WTC11 (cell line): ENCODE data around the gene LAMA1. TPM values are rescaled to one million over a fixed set of nuclear protein-coding genes. Genes with fewer than 3 reads are reported as not detected.

ENCODE experiments used
- ATAC-seq: fragments of 200-7000 bp; cut with Tn5 transposase; 2 replicates; pipeline ENCODE4 v1.10.0; 2021; ENCODE audit warnings: mild to moderate bottlenecking, moderate library complexity
- CTCF ChIA-PET: fragments of 300-600 bp; sonication (Branson Sonifier 250); formaldehyde crosslinking; loops from one replicate; lab custom pipeline; 2021; ENCODE audit warnings: antibody characterized with exemption; lab: Charles Lee
- POLR2A ChIA-PET: fragments of 350-600 bp; sonication (Branson Sonifier 250); formaldehyde crosslinking; loops from one replicate; lab custom pipeline; 2021; ENCODE audit warnings: antibody characterized with exemption; lab: Charles Lee
- DNase-seq: peaks from one replicate; pipeline ENCODE4 v3.0.0; 2021; ENCODE audit warnings: low spot score
- H3K27ac Mint-ChIP-seq: 2 replicates; pipeline ENCODE4 v1.8.0; 2021; ENCODE audit warnings: mixed read lengths
- H3K27me3 Mint-ChIP-seq: 2 replicates; pipeline ENCODE4 v1.8.0; 2021; ENCODE audit warnings: low read depth, mild to moderate bottlenecking, moderate library complexity, mixed read lengths
- H3K36me3 Mint-ChIP-seq: 2 replicates; pipeline ENCODE4 v1.8.0; 2021; ENCODE audit warnings: mixed read lengths
- H3K4me1 Mint-ChIP-seq: 2 replicates; pipeline ENCODE4 v1.8.0; 2022; ENCODE audit warnings: mixed read lengths
- H3K4me3 Mint-ChIP-seq: 2 replicates; pipeline ENCODE4 v1.8.0; 2021; ENCODE audit warnings: mild to moderate bottlenecking, moderate library complexity, mixed read lengths
- H3K9me3 Mint-ChIP-seq: 2 replicates; pipeline ENCODE4 v1.8.0; 2021; ENCODE audit warnings: mixed read lengths
- ESRRA ChIP-seq: sonication (generic); formaldehyde crosslinking; IDR thresholded peaks from 2 replicates; pipeline ENCODE4 v1.8.1; 2022; ENCODE audit warnings: mild to moderate bottlenecking, missing genetic modification reagents, borderline replicate concordance
- GTF2I ChIP-seq: fragments of 250-450 bp; sonication (Bioruptor Pico); conservative IDR thresholded peaks from 2 replicates; pipeline ENCODE4 v1.4.0; 2021; ENCODE audit warnings: mild to moderate bottlenecking
- JUN ChIP-seq: sonication (generic); formaldehyde crosslinking; IDR thresholded peaks from 2 replicates; pipeline ENCODE4 v1.8.0; 2023; ENCODE audit warnings: mild to moderate bottlenecking, missing genetic modification reagents
- NR2C2 ChIP-seq: sonication (generic); formaldehyde crosslinking; IDR thresholded peaks from 2 replicates; pipeline ENCODE4 v1.8.0; 2022; ENCODE audit warnings: mild to moderate bottlenecking, missing genetic modification reagents
- NR3C1 ChIP-seq: sonication (generic); formaldehyde crosslinking; conservative IDR thresholded peaks from 2 replicates; pipeline ENCODE4 v1.8.1; 2023; ENCODE audit warnings: low read depth, mild to moderate bottlenecking, missing genetic modification reagents
- OVOL2 ChIP-seq: fragments of 250-450 bp; sonication (Bioruptor Pico); IDR thresholded peaks from 2 replicates; pipeline ENCODE4 v1.9.0; 2021; ENCODE audit warnings: mild to moderate bottlenecking, borderline replicate concordance
- SP1 ChIP-seq: sonication (generic); formaldehyde crosslinking; conservative IDR thresholded peaks from 2 replicates; pipeline ENCODE4 v1.8.1; 2022; ENCODE audit warnings: missing genetic modification reagents
- ZNF416 ChIP-seq: fragments of 250-450 bp; sonication (Bioruptor Pico); IDR thresholded peaks from 2 replicates; pipeline ENCODE4 v1.9.0; 2021; ENCODE audit warnings: mild to moderate bottlenecking, inconsistent platforms
- total RNA-seq: library from RNA; stranded (reverse); gene quantifications from 3 replicates; pipeline ENCODE4 v1.2.3, GENCODE V29; 2021
- TF ChIP-seq, protein P1 (sequence below): sonication (generic); formaldehyde crosslinking; IDR thresholded peaks from 2 replicates; pipeline ENCODE4 v1.8.0; 2022; ENCODE audit warnings: mild to moderate bottlenecking, missing genetic modification reagents
- TF ChIP-seq, protein P2 (sequence below): sonication (generic); formaldehyde crosslinking; IDR thresholded peaks from 2 replicates; pipeline ENCODE4 v1.8.0; 2022; ENCODE audit warnings: missing genetic modification reagents
- TF ChIP-seq, protein P3 (sequence below): sonication (generic); formaldehyde crosslinking; IDR thresholded peaks from 2 replicates; pipeline ENCODE4 v1.8.1; 2023; ENCODE audit warnings: mild to moderate bottlenecking, missing genetic modification reagents, borderline replicate concordance
- TF ChIP-seq, protein P4 (sequence below): sonication (generic); formaldehyde crosslinking; IDR thresholded peaks from 2 replicates; pipeline ENCODE4 v1.8.0; 2023; ENCODE audit warnings: missing genetic modification reagents, mild to moderate bottlenecking, borderline replicate concordance
- TF ChIP-seq, protein P5 (sequence below): sonication (generic); formaldehyde crosslinking; IDR thresholded peaks from 2 replicates; pipeline ENCODE4 v1.8.1; 2023; ENCODE audit warnings: mild to moderate bottlenecking, missing genetic modification reagents, moderate library complexity
- TF ChIP-seq, protein P6 (sequence below): fragments of 250-450 bp; sonication (Bioruptor Pico); IDR thresholded peaks from 2 replicates; pipeline ENCODE4 v2.1.2; 2022; ENCODE audit warnings: mild to moderate bottlenecking, moderate library complexity

LAMA1 gene
- total RNA-seq, 1 experiment from 2014 or later, result 50.7 TPM

DNA sequence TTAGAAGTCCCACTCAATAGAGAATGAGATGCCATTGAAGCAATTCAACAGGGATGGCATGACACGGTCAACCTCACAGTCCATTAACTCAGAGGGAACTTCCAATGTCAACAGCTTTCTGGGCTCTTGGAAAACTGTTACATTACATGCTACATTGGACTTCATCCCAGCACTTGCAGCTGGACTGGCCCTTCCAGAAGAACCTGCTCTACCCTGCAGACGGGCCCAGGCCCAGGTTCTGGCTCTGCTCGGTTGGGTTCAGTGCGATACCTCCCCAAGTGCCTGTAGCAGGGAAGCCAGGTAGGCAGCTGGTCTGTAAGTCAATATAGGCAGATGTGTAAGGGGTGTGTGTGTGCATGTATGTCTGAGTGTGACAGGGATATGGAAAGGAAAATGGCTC, 12.9 kb downstream of the LAMA1 start:
- DNase-seq, result no peak
- Mint-ChIP-seq H3K36me3 (peaks cover 5% of the 10 kb centered on the region), H3K4me3 (no peak overlapping the region), H3K27ac (no peak overlapping the region), H3K4me1 (peaks cover 8% of the 10 kb centered on the region), H3K27me3 (no peaks in the 10 kb centered on the region), H3K9me3 (peaks cover 6% of the 10 kb centered on the region; the same call in 1 of the 2 replicates)
- ChIA-PET POLR2A (no interaction called here), CTCF (no interaction called here)
- no peak for ATAC-seq
- TF ChIP-seq, protein P1, sequence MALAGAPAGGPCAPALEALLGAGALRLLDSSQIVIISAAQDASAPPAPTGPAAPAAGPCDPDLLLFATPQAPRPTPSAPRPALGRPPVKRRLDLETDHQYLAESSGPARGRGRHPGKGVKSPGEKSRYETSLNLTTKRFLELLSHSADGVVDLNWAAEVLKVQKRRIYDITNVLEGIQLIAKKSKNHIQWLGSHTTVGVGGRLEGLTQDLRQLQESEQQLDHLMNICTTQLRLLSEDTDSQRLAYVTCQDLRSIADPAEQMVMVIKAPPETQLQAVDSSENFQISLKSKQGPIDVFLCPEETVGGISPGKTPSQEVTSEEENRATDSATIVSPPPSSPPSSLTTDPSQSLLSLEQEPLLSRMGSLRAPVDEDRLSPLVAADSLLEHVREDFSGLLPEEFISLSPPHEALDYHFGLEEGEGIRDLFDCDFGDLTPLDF, result no peak

DNA sequence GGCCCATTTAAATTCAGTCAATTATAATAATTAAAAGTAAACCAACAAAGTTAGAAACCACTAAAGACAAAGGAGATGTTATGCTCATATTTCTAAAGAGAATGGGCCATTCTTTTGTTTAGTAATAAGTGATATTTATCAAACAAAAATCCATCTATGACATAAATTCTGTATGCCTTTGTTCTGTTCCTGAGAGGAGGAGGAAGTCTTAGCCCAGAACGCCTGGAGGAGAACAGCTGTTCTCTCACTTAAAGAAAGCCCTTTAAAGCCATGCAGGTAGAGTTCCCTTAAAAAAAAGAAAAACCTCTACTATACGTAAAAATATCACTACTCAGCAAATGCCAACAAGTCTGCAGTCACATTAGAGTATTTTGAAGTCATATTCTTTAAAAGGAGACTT, 15.5 kb downstream of the LAMA1 start:
- Mint-ChIP-seq H3K27ac (no peak overlapping the region), H3K4me1 (no peaks in the 10 kb centered on the region), H3K4me3 (no peak overlapping the region), H3K9me3 (peaks cover 6% of the 10 kb centered on the region; the same call in 1 of the 2 replicates), H3K27me3 (no peaks in the 10 kb centered on the region), H3K36me3 (peaks cover 11% of the 10 kb centered on the region)
- CTCF ChIA-PET, result no interaction called here
- DNase-seq (no peak), ATAC-seq (no peak)
- POLR2A ChIA-PET, result no interaction called here
- TF ChIP-seq OVOL2 (CRISPR knock-in tag) (no peak), JUN (no peak)

DNA sequence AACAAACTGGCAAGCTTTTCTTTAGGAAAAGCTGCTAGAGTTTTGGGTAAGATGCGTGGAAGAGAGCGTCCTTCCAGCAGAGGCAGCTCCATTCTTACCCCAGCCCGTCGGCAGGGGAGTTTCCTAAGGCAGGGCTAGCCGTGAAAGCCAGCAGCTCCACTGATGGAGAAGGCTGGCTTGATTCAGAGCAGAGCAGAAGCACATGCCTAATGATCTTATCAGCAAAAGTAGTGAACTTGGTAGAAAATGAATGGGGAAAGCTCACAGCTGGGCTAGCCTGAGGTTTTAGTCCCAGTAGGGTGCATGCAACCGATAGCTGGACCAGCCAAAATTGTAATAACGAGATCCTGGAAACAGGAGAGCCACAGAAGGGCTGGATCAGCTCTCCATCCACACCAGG, 20.8 kb downstream of the LAMA1 start:
- CTCF ChIA-PET, result interaction anchor here (1.2 kb wide), 1 partner anchor 58 kb away, joined by 6 read pairs; no protein-coding TSS in a partner anchor
- H3K27ac Mint-ChIP-seq, result no peak overlapping the region

DNA sequence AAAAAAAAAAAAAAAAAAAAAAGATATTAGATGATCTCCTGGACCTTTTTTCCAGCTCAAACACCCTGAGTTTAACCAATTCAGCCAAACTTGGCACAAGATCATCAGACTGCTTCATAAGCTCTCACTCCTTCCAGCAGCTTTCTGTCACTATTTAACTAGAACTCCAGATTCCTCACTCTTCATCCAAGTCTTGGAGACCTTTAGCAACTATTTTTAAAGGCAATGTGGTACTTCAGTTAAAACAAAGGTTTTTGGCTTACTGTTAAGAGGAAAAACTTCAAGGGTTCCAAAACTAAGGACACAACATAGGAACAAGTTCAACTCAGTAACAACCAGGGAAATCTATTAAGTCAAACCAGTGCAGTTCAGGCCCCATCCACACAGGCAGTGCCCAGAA, 23.2 kb downstream of the LAMA1 start:
- DNase-seq (no peak), ATAC-seq (no peak)
- Mint-ChIP-seq H3K4me3 (no peak overlapping the region), H3K36me3 (peaks cover 5% of the 10 kb centered on the region; the same call in 1 of the 2 replicates), H3K27ac (no peak overlapping the region), H3K9me3 (no peaks in the 10 kb centered on the region; the same call in 1 of the 2 replicates), H3K27me3 (no peaks in the 10 kb centered on the region), H3K4me1 (peaks cover 40% of the 10 kb centered on the region)
- CTCF ChIA-PET, result interaction anchor here (0.9 kb wide), 1 partner anchor 23 kb away, joined by 9 read pairs; the partner anchor contains the start of gene LAMA1
- POLR2A ChIA-PET, result interaction anchor here (0.6 to 0.7 kb wide), 2 partner anchors 9 to 111 kb away, joined by 3 to 5 read pairs; no protein-coding TSS in a partner anchor
- TF ChIP-seq SP1, result no peak
- TF ChIP-seq, protein P2, sequence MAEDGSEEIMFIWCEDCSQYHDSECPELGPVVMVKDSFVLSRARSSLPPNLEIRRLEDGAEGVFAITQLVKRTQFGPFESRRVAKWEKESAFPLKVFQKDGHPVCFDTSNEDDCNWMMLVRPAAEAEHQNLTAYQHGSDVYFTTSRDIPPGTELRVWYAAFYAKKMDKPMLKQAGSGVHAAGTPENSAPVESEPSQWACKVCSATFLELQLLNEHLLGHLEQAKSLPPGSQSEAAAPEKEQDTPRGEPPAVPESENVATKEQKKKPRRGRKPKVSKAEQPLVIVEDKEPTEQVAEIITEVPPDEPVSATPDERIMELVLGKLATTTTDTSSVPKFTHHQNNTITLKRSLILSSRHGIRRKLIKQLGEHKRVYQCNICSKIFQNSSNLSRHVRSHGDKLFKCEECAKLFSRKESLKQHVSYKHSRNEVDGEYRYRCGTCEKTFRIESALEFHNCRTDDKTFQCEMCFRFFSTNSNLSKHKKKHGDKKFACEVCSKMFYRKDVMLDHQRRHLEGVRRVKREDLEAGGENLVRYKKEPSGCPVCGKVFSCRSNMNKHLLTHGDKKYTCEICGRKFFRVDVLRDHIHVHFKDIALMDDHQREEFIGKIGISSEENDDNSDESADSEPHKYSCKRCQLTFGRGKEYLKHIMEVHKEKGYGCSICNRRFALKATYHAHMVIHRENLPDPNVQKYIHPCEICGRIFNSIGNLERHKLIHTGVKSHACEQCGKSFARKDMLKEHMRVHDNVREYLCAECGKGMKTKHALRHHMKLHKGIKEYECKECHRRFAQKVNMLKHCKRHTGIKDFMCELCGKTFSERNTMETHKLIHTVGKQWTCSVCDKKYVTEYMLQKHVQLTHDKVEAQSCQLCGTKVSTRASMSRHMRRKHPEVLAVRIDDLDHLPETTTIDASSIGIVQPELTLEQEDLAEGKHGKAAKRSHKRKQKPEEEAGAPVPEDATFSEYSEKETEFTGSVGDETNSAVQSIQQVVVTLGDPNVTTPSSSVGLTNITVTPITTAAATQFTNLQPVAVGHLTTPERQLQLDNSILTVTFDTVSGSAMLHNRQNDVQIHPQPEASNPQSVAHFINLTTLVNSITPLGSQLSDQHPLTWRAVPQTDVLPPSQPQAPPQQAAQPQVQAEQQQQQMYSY (CRISPR knock-in tag), result no peak
- TF ChIP-seq NR3C1 (CRISPR knock-in tag), result no peak
- TF ChIP-seq GTF2I (CRISPR knock-in tag), result no peak
- TF ChIP-seq, protein P3, sequence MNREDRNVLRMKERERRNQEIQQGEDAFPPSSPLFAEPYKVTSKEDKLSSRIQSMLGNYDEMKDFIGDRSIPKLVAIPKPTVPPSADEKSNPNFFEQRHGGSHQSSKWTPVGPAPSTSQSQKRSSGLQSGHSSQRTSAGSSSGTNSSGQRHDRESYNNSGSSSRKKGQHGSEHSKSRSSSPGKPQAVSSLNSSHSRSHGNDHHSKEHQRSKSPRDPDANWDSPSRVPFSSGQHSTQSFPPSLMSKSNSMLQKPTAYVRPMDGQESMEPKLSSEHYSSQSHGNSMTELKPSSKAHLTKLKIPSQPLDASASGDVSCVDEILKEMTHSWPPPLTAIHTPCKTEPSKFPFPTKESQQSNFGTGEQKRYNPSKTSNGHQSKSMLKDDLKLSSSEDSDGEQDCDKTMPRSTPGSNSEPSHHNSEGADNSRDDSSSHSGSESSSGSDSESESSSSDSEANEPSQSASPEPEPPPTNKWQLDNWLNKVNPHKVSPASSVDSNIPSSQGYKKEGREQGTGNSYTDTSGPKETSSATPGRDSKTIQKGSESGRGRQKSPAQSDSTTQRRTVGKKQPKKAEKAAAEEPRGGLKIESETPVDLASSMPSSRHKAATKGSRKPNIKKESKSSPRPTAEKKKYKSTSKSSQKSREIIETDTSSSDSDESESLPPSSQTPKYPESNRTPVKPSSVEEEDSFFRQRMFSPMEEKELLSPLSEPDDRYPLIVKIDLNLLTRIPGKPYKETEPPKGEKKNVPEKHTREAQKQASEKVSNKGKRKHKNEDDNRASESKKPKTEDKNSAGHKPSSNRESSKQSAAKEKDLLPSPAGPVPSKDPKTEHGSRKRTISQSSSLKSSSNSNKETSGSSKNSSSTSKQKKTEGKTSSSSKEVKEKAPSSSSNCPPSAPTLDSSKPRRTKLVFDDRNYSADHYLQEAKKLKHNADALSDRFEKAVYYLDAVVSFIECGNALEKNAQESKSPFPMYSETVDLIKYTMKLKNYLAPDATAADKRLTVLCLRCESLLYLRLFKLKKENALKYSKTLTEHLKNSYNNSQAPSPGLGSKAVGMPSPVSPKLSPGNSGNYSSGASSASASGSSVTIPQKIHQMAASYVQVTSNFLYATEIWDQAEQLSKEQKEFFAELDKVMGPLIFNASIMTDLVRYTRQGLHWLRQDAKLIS, result no peak
- TF ChIP-seq, protein P4, sequence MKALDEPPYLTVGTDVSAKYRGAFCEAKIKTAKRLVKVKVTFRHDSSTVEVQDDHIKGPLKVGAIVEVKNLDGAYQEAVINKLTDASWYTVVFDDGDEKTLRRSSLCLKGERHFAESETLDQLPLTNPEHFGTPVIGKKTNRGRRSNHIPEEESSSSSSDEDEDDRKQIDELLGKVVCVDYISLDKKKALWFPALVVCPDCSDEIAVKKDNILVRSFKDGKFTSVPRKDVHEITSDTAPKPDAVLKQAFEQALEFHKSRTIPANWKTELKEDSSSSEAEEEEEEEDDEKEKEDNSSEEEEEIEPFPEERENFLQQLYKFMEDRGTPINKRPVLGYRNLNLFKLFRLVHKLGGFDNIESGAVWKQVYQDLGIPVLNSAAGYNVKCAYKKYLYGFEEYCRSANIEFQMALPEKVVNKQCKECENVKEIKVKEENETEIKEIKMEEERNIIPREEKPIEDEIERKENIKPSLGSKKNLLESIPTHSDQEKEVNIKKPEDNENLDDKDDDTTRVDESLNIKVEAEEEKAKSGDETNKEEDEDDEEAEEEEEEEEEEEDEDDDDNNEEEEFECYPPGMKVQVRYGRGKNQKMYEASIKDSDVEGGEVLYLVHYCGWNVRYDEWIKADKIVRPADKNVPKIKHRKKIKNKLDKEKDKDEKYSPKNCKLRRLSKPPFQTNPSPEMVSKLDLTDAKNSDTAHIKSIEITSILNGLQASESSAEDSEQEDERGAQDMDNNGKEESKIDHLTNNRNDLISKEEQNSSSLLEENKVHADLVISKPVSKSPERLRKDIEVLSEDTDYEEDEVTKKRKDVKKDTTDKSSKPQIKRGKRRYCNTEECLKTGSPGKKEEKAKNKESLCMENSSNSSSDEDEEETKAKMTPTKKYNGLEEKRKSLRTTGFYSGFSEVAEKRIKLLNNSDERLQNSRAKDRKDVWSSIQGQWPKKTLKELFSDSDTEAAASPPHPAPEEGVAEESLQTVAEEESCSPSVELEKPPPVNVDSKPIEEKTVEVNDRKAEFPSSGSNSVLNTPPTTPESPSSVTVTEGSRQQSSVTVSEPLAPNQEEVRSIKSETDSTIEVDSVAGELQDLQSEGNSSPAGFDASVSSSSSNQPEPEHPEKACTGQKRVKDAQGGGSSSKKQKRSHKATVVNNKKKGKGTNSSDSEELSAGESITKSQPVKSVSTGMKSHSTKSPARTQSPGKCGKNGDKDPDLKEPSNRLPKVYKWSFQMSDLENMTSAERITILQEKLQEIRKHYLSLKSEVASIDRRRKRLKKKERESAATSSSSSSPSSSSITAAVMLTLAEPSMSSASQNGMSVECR (CRISPR knock-in tag), result no peak

More for the DNA sequence above, 20.8 kb downstream of the LAMA1 start:
- POLR2A ChIA-PET, result no interaction called here
- no peak for DNase-seq
- H3K27me3 Mint-ChIP-seq, result no peaks in the 10 kb centered on the region
- TF ChIP-seq, protein P5, sequence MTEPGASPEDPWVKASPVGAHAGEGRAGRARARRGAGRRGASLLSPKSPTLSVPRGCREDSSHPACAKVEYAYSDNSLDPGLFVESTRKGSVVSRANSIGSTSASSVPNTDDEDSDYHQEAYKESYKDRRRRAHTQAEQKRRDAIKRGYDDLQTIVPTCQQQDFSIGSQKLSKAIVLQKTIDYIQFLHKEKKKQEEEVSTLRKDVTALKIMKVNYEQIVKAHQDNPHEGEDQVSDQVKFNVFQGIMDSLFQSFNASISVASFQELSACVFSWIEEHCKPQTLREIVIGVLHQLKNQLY (CRISPR knock-in tag), result no peak
- TF ChIP-seq ESRRA (CRISPR knock-in tag) (no peak), NR2C2 (CRISPR knock-in tag) (no peak), ZNF416 (CRISPR knock-in tag) (no peak)
- TF ChIP-seq, protein P6, sequence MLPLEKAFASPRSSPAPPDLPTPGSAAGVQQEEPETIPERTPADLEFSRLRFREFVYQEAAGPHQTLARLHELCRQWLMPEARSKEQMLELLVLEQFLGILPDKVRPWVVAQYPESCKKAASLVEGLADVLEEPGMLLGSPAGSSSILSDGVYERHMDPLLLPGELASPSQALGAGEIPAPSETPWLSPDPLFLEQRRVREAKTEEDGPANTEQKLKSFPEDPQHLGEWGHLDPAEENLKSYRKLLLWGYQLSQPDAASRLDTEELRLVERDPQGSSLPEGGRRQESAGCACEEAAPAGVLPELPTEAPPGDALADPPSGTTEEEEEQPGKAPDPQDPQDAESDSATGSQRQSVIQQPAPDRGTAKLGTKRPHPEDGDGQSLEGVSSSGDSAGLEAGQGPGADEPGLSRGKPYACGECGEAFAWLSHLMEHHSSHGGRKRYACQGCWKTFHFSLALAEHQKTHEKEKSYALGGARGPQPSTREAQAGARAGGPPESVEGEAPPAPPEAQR (CRISPR knock-in tag), result no peak
- TF ChIP-seq, all 79 proteins: peak for 0
- Mint-ChIP-seq H3K4me3 (no peak overlapping the region), H3K36me3 (peaks cover 11% of the 10 kb centered on the region), H3K9me3 (peaks cover 6% of the 10 kb centered on the region; the same call in 1 of the 2 replicates), H3K4me1 (peaks cover 17% of the 10 kb centered on the region)
- no peak for ATAC-seq
